Brain microvascular endothelial cell (primary cell): ENCODE data around the gene PILRA.

Experiments
- DNase-seq: peaks from one replicate; pipeline ENCODE4 v3.0.0-alpha.2; 2020
- H3K27ac ChIP-seq: fragments of 250-450 bp; sonication (Bioruptor Pico); 2 replicates; pipeline ENCODE4 v1.5.1; 2020; ENCODE audit warnings: mild to moderate bottlenecking, moderate library complexity
- H3K27me3 ChIP-seq: fragments of 250-450 bp; sonication (Bioruptor Pico); replicated peaks from 2 replicates; pipeline ENCODE4 v1.5.1; 2020; ENCODE audit warnings: mild to moderate bottlenecking
- H3K36me3 ChIP-seq: fragments of 250-450 bp; sonication (Bioruptor Pico); replicated peaks from 2 replicates; pipeline ENCODE4 v1.5.1; 2020; ENCODE audit warnings: mild to moderate bottlenecking
- H3K4me3 ChIP-seq: 2 replicates; pipeline ENCODE4 v1.5.1; 2011; ENCODE audit warnings: low read depth, mild to moderate bottlenecking, control low read depth, low read length, moderate library complexity
- in situ Hi-C: cut with HindIII; loops from 2 replicates; pipeline ENCODE4 v1.10.0; 2017; ENCODE audit warnings: low sequenced_read_pairs, low pct_ligation_motif_present
- TF ChIP-seq, protein P1 (sequence below): IDR thresholded peaks from 2 replicates; pipeline ENCODE4 v1.5.1; 2011; ENCODE audit warnings: low read depth, mild to moderate bottlenecking, moderate library complexity, low read length, control low read depth, inconsistent platforms; ENCODE audit errors: missing control alignments

Gene PILRA

DNA sequence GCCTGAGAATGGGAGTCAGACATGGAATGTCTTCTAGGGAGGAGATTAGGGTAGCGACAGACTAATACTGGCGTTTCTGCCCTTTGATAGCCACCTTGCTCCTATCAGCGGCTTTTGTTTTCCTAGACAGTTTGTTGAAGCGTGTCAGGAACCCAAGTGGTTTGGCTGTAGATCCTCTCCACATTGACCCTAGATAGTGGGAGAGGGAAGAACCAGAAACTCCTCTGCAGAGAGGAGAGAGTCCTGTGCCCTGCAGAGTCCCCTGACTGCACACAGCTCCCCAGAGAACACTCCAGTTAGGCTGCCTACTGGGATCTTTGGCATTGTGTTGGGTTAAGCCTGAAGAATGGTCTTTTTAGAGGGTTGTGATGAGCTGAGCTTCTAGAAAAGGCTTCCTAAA, 58.8 kb downstream of the PILRA start:
- no peak overlapping the region for H3K4me3 ChIP-seq
- no peak for DNase-seq

DNA sequence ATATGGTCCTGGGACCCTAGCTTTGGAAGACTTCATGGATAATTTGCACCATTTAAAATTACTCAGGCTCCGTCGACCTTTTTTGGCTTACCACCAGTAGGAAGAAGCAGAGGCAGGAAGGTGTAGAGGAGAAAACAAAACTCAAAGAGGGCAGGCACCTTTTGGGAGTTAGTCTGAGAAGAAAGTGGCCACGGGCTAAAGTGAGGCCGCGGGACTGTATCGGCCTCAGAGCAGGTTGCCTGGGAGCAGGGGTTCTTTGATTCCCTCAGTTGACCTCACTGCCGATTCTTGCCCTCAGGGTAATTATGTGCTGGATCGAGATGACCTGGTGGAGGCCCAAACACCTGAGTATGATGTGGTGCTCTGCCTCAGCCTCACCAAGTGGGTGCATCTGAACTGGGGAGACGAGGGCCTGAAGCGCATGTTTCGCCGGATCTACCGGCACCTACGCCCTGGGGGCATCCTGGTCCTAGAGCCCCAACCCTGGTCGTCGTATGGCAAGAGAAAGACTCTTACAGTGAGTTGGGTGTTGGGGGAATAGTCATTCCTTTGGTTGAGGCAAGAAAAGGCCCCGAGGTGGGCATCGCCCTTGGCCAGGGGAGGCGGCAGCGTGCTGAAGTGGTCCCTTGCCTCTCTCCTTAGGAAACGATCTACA, 59.5 kb downstream of the PILRA start:
- TF ChIP-seq, protein P1, sequence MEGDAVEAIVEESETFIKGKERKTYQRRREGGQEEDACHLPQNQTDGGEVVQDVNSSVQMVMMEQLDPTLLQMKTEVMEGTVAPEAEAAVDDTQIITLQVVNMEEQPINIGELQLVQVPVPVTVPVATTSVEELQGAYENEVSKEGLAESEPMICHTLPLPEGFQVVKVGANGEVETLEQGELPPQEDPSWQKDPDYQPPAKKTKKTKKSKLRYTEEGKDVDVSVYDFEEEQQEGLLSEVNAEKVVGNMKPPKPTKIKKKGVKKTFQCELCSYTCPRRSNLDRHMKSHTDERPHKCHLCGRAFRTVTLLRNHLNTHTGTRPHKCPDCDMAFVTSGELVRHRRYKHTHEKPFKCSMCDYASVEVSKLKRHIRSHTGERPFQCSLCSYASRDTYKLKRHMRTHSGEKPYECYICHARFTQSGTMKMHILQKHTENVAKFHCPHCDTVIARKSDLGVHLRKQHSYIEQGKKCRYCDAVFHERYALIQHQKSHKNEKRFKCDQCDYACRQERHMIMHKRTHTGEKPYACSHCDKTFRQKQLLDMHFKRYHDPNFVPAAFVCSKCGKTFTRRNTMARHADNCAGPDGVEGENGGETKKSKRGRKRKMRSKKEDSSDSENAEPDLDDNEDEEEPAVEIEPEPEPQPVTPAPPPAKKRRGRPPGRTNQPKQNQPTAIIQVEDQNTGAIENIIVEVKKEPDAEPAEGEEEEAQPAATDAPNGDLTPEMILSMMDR: no peak
- no peak overlapping the region for H3K4me3 ChIP-seq
- no peak for DNase-seq
- in situ Hi-C loops: no loop called here
- peaks cover 18% of the 10 kb centered on the region for H3K36me3 ChIP-seq
- H3K27me3 ChIP-seq: no peaks in the 10 kb centered on the region
- H3K27ac ChIP-seq: no peak overlapping the region

More for the DNA sequence above, 58.8 kb downstream of the PILRA start:
- in situ Hi-C loops: no loop called here
- Histone ChIP-seq H3K27ac (no peak overlapping the region), H3K36me3 (peaks cover 18% of the 10 kb centered on the region), H3K27me3 (no peaks in the 10 kb centered on the region)
- TF ChIP-seq, protein P1: no peak

DNA sequence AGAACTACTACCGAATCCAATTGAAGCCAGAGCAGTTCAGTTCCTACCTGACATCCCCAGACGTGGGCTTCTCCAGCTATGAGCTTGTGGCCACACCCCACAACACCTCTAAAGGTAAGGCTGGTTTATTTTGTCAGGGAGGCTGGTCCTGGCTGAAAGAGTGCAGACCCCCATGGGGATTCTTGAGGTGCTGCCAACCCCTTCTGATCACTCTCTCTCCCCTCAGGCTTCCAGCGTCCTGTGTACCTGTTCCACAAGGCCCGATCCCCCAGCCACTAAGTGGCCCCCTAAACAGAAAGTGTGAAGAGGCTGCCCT, 59.9 kb downstream of the PILRA start:
- no peak for DNase-seq
- no peak overlapping the region for H3K4me3 ChIP-seq
- in situ Hi-C loops: no loop called here
- TF ChIP-seq, protein P1: no peak
- peaks cover 18% of the 10 kb centered on the region for H3K36me3 ChIP-seq
- H3K27me3 ChIP-seq: no peaks in the 10 kb centered on the region
- no peak overlapping the region for H3K27ac ChIP-seq

DNA sequence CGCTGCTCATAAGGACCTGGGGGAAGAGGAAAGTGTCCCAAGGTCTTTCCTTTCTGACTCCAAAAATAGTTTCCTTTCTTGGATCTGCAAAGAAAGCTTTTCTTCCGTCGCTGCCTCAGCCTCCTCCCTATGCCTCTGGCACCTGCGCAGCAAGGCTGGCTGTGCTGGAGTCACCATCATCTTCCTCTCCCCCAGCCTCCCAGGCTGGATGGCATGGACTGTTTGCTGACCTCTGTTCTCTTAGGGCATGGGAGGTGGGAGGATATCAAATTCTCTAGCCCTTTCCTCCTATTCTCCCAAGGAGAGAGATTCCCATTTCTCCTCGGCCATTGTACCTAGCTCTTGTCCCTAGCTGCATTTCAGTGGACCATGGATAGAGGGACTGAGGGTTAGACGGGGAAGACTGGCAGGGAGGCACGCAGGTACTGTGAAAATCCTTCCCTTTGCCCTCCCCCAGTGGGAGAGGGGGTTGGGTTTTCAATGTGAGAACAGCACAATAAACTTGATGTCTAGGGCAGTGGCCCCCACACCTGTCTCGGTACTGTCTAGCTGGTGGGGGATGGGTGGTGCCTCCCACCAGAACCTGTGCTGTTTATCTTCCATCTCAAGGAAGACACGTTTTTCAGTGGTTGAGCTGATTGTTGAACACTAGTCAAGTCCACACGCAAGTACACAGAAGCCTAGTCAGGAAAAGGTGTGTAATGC, 60.5 kb downstream of the PILRA start:
- peaks cover 18% of the 10 kb centered on the region for H3K36me3 ChIP-seq
- no peak for DNase-seq
- no peak overlapping the region for H3K4me3 ChIP-seq
- TF ChIP-seq, protein P1: no peak
- no peaks in the 10 kb centered on the region for H3K27me3 ChIP-seq
- H3K27ac ChIP-seq: no peak overlapping the region
- in situ Hi-C loops: no loop called here

DNA sequence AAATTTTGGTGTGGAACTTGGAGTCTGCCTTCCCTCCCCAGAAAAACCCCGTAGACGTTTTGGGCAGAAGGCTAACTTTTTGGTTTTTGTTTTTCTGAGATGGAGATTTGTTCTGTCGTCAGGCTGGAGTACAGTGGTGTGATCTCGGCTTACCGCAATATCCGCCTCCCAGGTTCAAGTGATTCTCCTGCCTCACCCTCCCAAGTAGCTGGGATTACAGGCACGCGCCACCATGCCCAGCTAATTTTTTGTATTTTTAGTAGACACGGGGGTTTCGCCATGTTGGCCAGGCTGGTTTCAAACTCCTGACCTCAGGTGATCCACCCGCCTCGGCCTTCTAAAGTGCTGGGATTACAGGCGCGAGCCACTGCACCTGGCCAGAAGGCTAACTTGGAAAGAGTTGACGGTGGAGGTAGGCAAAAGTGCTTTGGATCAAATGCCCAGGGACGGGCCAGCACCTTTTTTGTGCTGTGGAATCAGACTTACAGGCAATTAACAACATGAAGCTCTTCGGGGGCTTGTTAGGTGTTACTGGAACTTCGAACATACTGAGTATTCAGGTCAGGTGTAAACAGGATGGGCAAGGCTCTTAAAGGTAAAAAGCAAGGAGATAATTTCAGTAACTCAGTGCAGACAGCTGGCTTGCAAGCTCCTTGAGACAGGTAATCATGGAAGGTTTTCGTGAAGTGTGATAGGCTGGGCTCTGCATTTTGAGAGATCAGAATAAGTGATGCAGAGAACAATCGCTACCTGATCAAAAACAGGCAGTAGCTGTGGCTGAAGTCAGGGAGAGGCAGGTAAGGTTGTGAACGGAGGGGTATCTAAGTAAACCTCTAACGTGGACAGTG, 61.2 kb downstream of the PILRA start:
- TF ChIP-seq, protein P1: no peak

More for the DNA sequence above, 61.2 kb downstream of the PILRA start:
- DNase-seq: no peak
- Histone ChIP-seq H3K27ac (no peak overlapping the region), H3K36me3 (peaks cover 18% of the 10 kb centered on the region), H3K4me3 (peak overlapping the region; percentile 88), H3K27me3 (no peaks in the 10 kb centered on the region)
- in situ Hi-C loops: no loop called here
